Measurements from ENCODE around the gene CAMKK1. TPM values are rescaled to one million over a fixed set of nuclear protein-coding genes. Genes with fewer than 3 reads are reported as not detected.

Gene CAMKK1
- total and polyA plus RNA-seq, 2 donors (not counting 3 experiments of a cell fraction or from before 2014, with no cell fraction given), result 4.5 to 6.1 TPM

GRCh38 chr17:3888343-3889171 lies 4.3 kb downstream of the CAMKK1 start:
- H3K9me3 ChIP-seq (replicated peaks; ENCODE audit: control insufficient read depth, insufficient read depth, low read length), result no peaks in the 10 kb centered on the region
- BruUV-seq (replicated peaks), result TSS peak; percentile 74
- ChIA-PET POLR2A (no interaction called here), CTCF (no interaction called here)
- H4K20me1 ChIP-seq (replicated peaks; ENCODE audit: control insufficient read depth, extremely low read depth, insufficient read depth, low read length), result no peaks in the 10 kb centered on the region
- no peaks in the 10 kb centered on the region for H3K9me1 ChIP-seq (replicated peaks; ENCODE audit: control insufficient read depth, extremely low read depth, insufficient read depth, low read length)
- peak; percentile 21 for TF ChIP-seq POLR2AphosphoS5 (IDR thresholded peaks at IDR 0.05; ENCODE audit: insufficient read depth, low read depth, low read length)
- peak; percentile 1 for TF ChIP-seq MAX (IDR thresholded peaks at IDR 0.05; ENCODE audit: insufficient read depth, insufficient read length)
- TF ChIP-seq CTCF (IDR thresholded peaks at IDR 0.05; ENCODE audit: extremely low read depth in 1 of 2, insufficient read depth in 1 of 2, low read depth in 1 of 2, low read length in 2 of 2), result no peak
- TF ChIP-seq MYC (IDR thresholded peaks at IDR 0.05; ENCODE audit: low read depth, low read length), result no peak
- no peaks in the 10 kb centered on the region for H3K27me3 ChIP-seq (ENCODE audit: control insufficient read depth in 2 of 2, insufficient read depth in 2 of 2, low read length in 2 of 2)
- dilution Hi-C loops (cut with MboI; ENCODE audit: extremely low pct_ligation_motif_present, low sequenced_read_pairs), result no loop called here
- peak; percentile 46 for FAIRE-seq
- H3K4me2 ChIP-seq (ENCODE audit: insufficient read depth, low read length), result no peak overlapping the region
- DNase-seq (ENCODE audit: low read depth, low spot score), result peak; percentile 80
- H3K36me3 ChIP-seq (ENCODE audit: control insufficient read depth in 2 of 2, extremely low read depth in 1 of 2, insufficient read depth in 2 of 2, low read length in 2 of 2), result no peaks in the 10 kb centered on the region
- H3K9ac ChIP-seq (replicated peaks; ENCODE audit: extremely low read depth, insufficient read depth, low read length), result peak overlapping the region; percentile 26
- no peak overlapping the region for H3K4me3 ChIP-seq (replicated peaks in 1 of 3; ENCODE audit: insufficient read depth in 1 of 3, low read depth in 1 of 3, low read length in 3 of 3)
- H2AFZ ChIP-seq (ENCODE audit: low read depth, low read length), result no peak overlapping the region
- intact Hi-C loops (cut with micrococcal nuclease), result no loop called here
- peak overlapping the region; percentile 72 for H3K27ac ChIP-seq (ENCODE audit: insufficient read depth, low read depth, low read length)
- H3K4me1 ChIP-seq (ENCODE audit: control insufficient read depth, extremely low read depth, insufficient read depth, low read length), result peaks cover 62% of the 10 kb centered on the region
- peaks cover 21% of the 10 kb centered on the region for H3K79me2 ChIP-seq (ENCODE audit: control insufficient read depth, insufficient read depth, low read length)

All from endothelial cell of umbilical vein (primary cell).